Smooth muscle cell of the brain vasculature (primary cell): Measurements from ENCODE around the gene KRTAP5-3.
A peak's percentile ranks its signal among the peaks of the same experiment; 100 is the strongest.
"Not testable (repeated sequence)": the region's sequence is repeated elsewhere in the genome, so short reads cannot be mapped to it uniquely, and the experiment has no call there.

Experiments
- DNase-seq: peaks from one replicate; pipeline ENCODE4 v3.0.0-alpha.2; 2012; ENCODE audit warnings: low read depth, low spot score

The KRTAP5-3 gene, protein sequence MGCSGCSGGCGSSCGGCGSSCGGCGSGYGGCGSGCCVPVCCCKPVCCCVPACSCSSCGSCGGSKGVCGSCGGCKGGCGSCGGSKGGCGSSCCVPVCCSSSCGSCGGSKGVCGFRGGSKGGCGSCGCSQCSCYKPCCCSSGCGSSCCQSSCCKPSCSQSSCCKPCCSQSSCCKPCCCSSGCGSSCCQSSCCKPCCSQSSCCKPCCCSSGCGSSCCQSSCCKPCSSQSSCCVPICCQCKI

GRCh38 chr11:1608363-1608762 lies at the start of gene KRTAP5-3:
Gene KRTAP5-3, minus strand, starts transcription at chr11:1608463. Its CDS starts 78 bp downstream, at chr11:1608385.
- DNase-seq: no peak

DNA sequence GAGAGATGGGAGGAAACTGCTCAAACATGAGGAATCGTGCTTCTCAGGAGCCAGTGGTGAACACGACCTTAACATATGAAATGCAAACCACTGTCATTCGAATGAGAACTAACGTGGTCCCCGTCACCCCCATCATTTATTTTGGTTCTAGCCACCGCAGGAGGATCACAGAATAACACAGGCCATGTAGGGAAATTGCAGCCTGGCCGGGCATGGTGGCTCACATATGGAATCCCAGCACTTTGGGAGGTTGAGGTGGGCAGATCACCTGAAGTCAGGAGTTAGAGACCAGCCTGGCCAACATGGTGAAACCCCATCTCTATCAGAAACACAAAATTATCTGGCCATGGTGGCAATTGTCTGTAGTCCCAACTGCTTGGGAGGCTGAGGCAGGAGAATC lies 48.4 kb upstream of the KRTAP5-3 start:
- DNase-seq: no peak

DNA sequence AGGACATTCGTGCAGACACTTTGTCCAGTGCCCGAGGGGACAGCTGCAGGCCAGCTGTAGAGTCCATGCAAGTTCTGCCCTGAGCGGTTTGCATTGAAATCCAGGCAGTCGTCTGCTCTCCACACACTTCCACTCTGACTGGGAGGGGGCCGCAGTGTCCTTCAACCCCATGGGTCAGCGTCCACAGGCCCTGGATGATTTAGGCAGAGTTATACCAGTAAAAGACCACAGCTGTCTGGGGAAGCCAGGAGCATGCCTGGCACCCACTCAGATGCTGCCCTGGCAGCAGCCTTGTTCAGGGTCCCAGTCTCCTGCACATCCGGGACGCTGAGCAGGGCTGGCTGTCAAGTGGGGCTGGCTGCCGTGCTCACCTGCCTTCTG lies 47.8 kb upstream of the KRTAP5-3 start:
- no peak for DNase-seq

- DNase-seq: no peak
Observed at GRCh38 chr11:1655168-1656060, 47.2 kb upstream of the KRTAP5-3 start.

GRCh38 chr11:1654388-1655167 lies 46.3 kb upstream of the KRTAP5-3 start:
- DNase-seq: no peak

GRCh38 chr11:1653541-1654387 lies 45.5 kb upstream of the KRTAP5-3 start:
- DNase-seq: no peak

DNA sequence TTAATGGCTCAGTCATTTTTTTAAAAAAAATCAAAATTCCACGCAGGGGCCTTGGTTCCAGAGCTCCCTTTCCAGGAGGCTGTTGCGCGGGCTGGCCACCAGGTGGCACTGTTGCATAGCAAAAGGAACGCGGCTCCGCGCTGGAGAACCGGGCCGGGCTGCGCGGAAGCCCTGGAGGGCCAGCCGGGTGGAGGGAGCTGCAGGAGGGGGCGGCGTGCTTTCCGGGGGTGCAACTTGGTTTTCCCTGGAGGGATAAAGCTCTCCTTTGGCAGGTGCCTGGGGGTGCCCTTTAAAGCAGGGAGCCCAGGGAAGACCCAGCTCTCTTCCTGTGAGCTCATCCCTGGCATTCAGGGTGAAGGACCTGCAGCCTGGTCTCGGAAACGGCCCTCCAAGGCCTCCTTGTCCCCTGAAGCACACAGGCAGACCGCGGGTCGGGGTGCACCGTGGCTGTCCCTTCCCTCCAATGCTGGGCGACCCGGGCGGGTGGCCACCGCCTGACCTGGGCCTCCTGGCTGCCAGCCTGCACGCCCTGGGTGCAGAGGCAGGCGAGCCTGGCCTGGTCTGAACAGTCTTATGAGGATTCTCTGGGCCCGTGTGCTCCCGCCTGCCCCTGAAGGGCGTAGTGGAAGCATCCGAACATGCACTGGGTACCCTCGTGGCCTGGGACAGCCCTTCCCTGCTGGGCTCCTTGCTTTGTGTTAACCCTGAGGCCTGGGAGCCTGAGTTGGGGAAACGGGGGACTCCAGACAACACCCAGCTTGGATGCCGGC lies 44.7 kb upstream of the KRTAP5-3 start:
- DNase-seq: peak; percentile 12

GRCh38 chr11:1652442-1652770 lies 44.1 kb upstream of the KRTAP5-3 start:
- no peak for DNase-seq

DNA sequence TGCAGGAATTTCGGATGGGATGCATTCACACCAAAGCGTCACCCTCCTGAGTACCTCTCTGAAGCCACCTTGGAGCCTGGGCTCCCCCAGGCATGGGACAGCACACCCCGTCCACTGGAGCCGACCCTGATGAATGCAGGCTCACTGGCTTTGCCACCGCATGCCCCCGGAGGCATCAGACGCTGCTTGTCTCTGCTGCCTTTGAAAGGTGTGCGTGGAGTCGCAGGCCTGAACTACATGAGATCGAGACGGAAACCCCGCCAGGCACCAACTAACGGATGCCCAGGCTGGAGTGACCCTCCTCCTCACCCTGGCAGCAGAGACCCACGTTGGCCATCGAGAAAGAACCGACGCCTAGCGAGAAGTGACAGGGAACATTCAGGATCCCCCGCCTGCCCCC lies 43.8 kb upstream of the KRTAP5-3 start:
- DNase-seq: no peak

- no peak for DNase-seq
Observed at GRCh38 chr11:1651411-1651980, 43.2 kb upstream of the KRTAP5-3 start.

GRCh38 chr11:1650918-1651262 lies 42.6 kb upstream of the KRTAP5-3 start:
- no peak for DNase-seq

DNA sequence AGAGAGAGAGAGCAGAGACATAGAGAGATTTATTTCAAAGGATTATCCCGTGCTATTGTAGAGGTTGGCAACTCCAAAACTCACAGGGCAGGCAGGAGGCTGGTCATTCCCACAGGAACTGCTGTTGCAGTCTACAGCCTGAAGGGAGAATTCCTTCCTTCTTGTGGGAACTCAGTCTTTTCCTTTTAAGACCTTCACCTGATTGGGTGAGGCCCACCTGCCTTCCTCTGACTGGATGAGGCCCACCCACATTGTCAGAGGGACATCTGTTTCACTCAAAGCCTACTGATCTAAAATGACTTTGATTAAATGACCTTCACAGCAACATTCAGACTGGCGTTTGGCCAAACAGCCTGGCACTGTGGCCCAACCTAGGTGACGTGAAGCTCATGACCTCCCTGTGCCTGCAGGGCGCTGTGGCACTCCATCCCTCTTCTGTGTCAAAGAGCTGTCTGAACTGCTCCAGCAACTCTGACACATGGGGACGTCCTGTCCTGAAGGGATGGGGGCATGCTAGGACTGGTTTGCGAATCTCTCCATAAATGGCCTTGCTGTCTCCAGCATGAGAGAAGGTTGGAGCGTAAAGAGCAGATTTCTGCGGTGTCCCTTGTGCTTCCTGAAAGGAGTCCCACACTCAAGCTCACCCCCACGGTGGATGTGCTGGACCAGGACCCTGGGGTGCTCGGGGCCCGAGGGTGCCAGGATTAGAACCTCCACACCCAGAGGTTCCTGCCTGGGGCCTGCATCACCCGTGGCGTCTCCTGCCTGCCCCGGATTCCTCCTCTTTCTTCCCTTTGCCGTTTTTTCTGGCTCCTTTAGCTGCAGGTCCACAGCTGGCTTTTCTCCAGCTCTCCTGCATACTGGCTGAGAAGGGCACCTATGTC lies 42.0 kb upstream of the KRTAP5-3 start:
- no peak for DNase-seq

GRCh38 chr11:1648653-1649420 lies 40.6 kb upstream of the KRTAP5-3 start:
- no peak for DNase-seq

DNA sequence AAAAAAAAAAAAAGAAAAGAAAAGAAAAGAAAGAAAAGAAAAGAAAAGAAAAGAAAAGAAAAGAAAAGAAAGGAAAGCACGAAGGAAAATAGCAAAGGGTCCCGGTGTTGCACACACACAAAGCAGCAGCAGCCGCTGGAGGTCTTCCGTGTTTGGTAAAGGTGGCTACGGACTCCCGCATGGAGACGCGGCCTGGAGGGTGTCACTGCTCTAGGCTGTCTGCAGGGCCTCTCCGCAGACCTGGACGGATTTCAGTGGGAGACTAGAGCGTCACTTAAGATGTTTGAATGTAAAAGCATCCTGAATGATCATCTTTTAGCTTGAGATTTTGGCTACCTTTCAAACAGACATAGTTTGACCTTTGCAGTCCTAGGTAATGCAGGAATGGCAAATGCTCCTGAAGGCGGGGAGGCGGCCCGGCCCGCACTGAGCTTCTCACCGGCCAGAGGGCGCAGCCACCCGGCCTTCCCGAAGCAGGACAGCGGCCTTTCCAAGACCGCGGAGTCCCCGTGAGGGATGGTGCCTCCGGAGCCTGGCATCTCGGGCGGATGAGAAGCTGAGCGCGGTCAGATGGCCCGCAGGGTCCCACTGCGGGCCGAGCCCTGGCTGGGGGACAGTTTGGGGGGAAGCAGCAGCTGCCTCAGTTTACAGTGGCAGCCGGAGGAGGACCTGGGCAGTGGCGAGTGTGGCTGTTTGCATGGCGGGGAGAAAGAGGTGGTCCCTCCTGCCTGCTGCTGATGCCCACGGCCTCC lies 39.8 kb upstream of the KRTAP5-3 start:
- DNase-seq: no peak

- DNase-seq: not testable (repeated sequence)
Observed at GRCh38 chr11:1646540-1646939, 38.3 kb upstream of the KRTAP5-3 start.

DNA sequence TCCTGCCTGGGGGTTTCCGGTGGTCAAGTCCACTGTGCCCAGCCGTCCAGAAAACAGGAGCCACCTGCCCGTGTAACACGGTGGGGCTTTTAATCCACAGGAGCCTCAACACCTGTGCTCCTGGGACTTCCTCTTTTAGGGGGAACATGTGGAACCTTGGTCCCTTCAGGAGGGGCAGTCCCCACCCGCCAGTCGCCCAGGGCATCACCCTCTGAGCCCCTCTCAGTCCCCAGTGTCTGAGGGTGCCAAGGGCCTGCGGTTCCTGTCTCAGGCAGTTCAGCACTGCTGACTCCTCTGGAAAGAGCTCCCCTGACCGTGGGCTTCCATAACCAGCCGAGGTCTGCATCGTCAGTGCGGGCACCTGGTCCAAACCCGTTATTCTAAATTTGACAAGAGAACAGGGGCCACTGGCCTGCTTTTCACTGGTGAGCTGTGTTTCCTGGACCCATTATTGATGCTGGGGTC lies 37.1 kb upstream of the KRTAP5-3 start:
- DNase-seq: no peak

DNA sequence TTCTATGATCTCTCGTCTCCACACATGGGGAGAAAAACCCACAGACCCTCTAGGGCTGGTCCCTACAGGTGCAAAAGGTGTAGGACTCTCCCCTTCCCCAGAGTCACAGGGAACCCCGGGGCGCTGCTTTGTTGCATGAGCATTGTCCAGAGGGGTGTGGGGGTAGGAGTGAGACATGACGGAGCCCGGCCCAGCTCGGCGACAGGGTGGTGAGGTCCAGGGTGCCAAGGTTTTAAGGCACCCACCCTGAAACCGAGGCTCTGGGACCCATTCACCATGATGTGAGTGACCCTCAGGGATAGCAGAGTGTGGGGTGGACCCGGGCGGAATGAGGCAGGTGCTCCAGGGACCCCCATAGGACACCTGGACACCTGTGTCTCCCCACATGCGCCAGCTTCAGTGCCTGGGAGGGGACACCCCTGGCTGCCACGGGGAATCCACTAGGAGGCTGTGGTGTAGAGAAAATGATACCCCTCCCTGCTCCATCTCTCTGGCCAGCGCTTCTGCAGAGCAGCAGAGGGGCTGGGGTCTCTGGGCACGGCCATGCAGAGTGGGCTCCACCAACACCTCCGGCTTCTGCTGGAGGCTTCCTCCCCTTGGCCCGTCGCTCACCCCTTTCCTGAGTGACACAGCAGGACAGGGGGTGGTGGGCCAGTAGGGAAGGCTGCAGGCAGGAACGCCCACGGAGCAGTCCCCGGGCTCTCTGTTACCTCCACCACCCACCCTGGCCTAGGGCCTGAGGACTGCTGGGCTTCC lies 36.5 kb upstream of the KRTAP5-3 start:
- no peak for DNase-seq
